Heart left ventricle (tissue), 13 donors: ENCODE data around the gene MTSS2.

ENCODE experiments used
- CTCF ChIP-seq, 12 donors: fragments of 200-600 bp; sonication (generic) in 4 of 12; IDR thresholded peaks; one replicate each; pipeline versions ENCODE4 v1.5.0 to v1.8.0; 2018 to 2022; ENCODE audit warnings: antibody characterized with exemption in 12 of 12, mild to moderate bottlenecking in 5 of 12
- POLR2A ChIP-seq, 2 donors: fragments of 450-650 bp; IDR thresholded peaks; one replicate each; pipeline ENCODE4 v1.6.1; 2017; ENCODE audit warnings: antibody characterized with exemption in 2 of 2, mild to moderate bottlenecking in 2 of 2, moderate library complexity in 2 of 2
- donor health status: ischemic (EF 13 %, LVEDD 7.1; RV severe dilation, severe dysfunction).
- donor health status: DM: no; HTN: yes; CAD: no.
- donor health status: DM: no; HTN: no; CAD: no.
- donor health status: ischemic (EF 25% LVEDD 6.9; RV normal size, moderate dysfunction).
- donor health status: ischemic (EF 25% LVEDD 5.7; RV mildly dilated, moderate dysfunction).
- donor health status: ischemic (EF 35%, LVEDD 5.7; RV mildly dilated, moderate dysfunction).
- donor health status: nonischemic (EF 11% LVEDD 7.7; RV severe dilation, severe dysfunction).
- donor health status: DM: yes; HTN: yes; CAD: no.
- donor health status: PGD.
- donor health status: ischemic (EF 29% LVEDD 5.4; RV normal size, mild dysfunction).
- donor health status: nonischemic (EF 23%, LVEDD 6.1; RV moderate dilation, normal function).

GRCh38 chr16:70713824-70714223, 28.0 kb upstream of the MTSS2 start:
- TF ChIP-seq POLR2A (IDR thresholded peaks at IDR 0.05) (no peak), CTCF (IDR thresholded peaks at IDR 0.05) (no peak)
